ENCODE data around the gene NMNAT2. TPM values are rescaled to one million over a fixed set of nuclear protein-coding genes. Genes with fewer than 3 reads are reported as not detected.

NMNAT2 gene
- total RNA-seq, 1 donor from 2014 or later = 2.1 TPM

DNA sequence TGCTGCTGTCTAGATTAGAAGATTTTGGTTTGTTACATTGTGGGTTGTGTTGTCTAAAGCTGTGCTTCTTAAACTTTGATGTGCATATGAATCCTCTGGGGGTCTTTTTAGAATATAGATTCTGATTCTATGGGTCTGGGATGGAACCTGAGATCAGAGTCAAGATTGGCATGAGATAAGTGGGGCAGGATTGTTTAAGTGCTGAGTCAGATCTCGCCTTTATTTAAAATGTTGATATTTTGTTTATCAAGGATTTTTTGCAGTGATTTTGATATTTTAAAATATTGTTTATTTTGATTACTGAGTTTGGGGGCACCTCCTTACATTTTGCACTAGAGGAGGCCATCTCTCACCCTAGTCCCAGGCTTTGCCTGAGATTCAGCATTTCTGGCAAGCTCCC lies 117.4 kb downstream of the NMNAT2 start:
- DNase-seq (no peak), ATAC-seq (ENCODE audit: poor library complexity) (no peak)
- intact Hi-C loops (cut with DNase I) = no loop called here

DNA sequence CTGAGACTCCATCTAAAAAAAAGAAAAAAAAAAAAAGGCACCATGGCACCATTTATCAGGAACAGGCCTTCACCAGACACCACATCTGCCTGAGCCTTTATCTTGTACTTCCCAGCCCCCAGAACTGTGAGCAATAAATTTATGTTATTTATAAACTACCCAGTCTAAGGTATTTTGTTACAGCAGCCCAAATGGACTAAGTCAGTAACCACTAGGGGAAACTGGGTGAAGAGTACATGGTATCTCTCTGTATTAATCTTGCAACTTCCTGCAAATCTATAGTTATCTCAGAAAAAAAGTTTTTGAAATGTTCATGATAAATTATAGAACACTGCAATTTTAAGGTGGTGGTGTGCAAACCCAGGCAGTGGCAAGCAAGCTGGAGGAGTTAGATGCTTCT lies 117.8 kb downstream of the NMNAT2 start:
- no peak for ATAC-seq (ENCODE audit: poor library complexity)
- intact Hi-C loops (cut with DNase I) = no loop called here
- no peak for DNase-seq

DNA sequence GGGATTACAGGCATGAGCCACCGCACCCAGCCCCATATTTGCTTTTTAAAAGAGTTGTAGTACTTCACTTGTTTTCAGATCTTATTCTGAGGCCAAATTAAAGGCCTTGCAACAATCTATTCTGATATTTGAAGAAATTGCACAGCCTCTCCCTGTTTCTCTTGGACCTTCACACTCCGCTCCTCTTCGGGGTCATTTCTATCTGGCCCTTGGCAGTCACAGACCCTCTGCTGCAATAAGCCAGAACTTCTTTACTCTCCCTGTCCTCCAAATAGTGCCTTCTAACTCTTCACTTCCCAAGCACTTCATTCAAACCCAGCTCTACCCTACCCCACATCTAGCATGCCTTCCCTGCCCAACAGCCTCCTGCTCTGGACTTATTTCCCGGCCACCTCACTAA lies 121.4 kb downstream of the NMNAT2 start:
- intact Hi-C loops (cut with DNase I) = no loop called here
- no peak for DNase-seq
- ATAC-seq (ENCODE audit: poor library complexity) = no peak

DNA sequence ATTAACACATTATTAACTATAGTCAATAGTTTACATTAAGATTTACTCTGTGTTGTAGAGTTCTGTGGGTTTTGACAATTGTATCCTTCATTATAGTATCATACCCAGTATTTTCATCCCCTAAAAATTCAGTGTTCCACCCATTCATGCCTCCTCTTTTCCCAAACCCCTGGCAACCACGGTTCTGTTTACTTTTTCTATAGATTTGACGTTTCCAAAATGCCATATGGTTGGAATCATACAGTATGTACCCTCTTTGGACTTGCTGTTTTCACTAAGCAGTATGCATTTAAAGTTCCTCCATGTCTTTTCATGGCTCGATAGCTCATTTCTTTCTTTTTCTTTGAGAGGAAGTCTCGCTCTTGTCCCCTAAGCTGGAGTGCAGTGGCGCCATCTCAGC lies 122.7 kb downstream of the NMNAT2 start:
- intact Hi-C loops (cut with DNase I) = no loop called here
- DNase-seq (no peak), ATAC-seq (ENCODE audit: poor library complexity) (no peak)

DNA sequence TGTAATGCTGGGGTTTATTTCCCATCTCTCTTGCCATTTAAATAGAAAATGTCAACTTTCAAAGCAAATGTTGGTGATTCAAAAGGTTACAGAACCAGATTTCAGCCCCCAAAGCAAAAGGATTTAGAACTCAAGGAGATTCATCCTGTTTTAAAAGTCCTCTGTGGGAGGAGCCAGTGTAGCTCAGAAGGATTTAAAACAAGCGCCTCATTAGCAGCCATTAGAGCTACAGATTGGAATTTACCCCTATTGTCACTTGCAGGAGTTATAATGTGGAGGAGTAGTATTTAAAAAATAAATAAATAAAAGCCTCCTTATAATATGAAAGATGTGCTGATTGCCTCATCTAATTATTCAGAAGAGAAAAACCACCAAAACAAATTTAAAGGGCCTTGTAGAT lies 124.3 kb downstream of the NMNAT2 start:
- DNase-seq (no peak), ATAC-seq (ENCODE audit: poor library complexity) (no peak)
- intact Hi-C loops (cut with DNase I) = no loop called here

DNA sequence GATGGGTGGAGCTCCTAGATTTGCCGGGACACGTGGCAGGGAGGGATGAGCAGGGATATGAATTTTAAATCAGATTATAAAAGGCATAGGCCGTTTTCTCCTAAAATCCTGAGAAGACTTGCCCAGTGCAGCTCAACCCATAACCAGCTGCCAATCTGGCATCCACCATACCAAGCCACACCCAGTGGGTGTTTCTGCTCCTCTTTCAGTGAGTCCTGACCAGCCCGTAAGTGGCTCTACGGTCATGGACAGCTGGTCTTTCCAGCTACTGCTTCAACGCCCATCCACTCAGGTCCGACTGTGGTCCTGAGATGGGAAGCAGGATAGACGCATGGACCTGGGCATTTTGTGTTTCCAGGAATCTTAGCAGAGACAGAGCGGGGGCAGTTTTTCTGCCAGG lies 124.9 kb downstream of the NMNAT2 start:
- ATAC-seq (ENCODE audit: poor library complexity) (no peak), DNase-seq (no peak)
- intact Hi-C loops (cut with DNase I) = no loop called here

DNA sequence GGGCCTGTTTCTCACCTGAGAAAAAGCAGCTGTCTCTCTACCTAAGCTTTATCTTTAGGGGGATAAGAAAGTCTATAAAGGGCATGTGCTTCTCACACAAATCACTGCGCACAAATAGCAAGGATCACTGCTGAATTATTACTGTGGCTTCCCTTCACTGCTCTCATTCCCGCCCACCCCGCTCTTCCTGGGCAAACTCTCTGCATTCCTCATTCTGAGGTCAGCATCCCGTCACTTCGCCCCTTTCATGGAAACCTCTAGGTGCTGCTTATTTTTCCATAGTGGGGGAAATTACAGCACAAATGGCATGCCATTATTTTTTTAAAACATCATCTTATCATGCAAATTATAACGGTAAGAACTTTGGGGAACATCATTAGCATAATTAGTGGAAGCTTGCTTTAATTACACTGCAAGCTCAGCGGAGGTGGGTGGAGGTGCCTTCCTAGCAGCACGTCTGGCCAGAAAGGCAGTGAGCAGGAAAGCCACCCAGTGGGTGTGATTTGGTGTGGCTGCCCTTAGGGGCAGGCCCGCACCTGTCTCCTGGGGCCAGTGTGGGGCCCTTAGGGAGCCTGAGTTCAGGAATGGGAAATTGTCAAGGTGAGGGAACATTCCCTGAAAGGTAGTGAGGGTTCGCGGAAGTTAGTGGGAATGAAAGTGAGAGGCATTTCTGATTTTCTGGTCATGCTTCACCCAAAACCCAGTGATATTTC lies 126.2 kb downstream of the NMNAT2 start:
- DNase-seq = no peak
- intact Hi-C loops (cut with DNase I) = no loop called here
- ATAC-seq (ENCODE audit: poor library complexity) = no peak

DNA sequence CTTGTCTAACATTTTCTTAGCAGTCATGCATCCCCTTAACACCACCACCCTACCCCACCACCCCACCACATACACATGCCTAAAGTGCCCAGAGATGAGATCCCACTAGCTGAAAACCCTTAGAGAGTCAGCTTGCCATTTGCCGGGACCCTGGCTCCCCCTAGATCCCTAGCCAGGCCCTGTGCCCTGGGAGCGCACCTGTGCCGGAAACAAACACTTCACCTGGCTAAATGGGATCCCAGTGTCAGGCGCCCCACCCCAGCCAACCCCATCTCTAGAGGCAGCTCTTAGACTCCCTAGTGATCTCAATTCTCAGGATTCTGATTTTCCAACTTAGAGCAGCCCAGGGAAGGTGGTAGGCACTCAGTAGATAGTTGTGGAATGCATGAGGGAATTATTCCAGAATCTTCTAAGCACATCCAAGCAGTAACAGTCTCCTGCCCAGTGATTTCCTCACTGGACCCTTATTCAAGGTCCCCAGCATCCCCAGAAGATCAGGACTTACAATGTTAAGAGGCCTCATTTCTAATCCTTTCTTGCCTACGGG lies 126.9 kb downstream of the NMNAT2 start:
- ATAC-seq (ENCODE audit: poor library complexity) = no peak
- intact Hi-C loops (cut with DNase I) = no loop called here
- no peak for DNase-seq

DNA sequence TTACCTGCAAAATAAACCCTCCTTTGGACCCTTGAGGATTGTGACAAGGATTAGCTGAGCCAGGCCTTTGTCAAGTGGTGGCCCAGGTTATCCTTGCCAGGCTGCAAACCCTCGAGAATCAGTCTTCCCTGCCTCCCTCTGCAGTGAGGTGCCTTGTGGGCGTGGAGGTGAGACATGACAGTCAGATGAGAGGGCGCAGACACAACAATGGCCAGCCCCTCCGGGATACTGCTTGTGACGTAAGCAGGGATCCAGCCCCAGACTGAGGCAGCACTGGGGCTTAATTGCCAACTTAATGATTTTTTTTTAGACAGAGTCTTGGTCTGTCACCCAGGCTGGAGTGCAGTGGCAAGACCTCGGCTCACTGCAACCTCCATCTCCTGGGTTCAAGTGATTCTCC lies 127.6 kb downstream of the NMNAT2 start:
- no peak for ATAC-seq (ENCODE audit: poor library complexity)
- DNase-seq = no peak
- intact Hi-C loops (cut with DNase I) = no loop called here

DNA sequence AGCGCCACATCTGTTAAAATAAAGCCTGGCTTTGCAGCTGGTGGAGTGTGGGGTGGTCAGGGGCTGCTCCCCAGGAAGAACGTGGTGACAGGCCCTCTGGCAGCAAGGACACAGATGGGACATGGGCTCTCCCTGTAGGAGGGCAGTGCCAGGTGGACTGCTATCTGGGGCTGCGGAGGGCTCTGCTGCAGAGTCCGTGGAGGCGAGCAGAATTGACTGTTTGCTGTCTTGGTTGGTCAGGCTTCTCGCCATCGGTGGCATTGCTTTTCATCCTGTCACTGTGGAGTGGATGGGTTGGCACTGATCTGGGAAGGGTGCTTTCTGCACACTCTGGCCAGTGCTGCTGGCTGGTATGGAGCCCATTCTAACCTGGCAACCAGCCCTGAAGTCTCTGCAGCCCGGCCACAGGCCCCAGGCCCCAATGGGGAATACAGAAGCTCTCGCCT lies 129.1 kb downstream of the NMNAT2 start:
- intact Hi-C loops (cut with DNase I) = no loop called here
- DNase-seq (peak; percentile 67), ATAC-seq (ENCODE audit: poor library complexity) (peak; percentile 71)

DNA sequence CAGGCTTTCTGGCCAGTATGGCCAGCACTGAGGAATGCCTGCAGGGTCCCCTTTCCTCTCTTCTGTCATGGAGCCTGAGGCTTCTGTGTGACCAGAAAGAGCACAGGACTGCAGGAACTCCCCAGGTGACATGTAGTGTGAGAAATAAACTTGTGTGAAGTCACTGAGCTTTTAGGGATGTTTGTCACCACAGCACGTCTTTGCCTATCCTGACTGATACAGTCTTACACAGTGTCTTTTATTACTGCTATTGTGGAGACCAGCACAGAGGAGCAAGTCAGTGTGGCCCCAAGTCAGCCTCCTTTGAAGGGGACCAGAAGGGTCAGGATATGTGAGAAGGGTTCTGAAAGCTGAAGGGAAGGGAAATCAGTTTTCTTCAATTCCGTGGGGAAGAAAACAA lies 129.6 kb downstream of the NMNAT2 start:
- no peak for ATAC-seq (ENCODE audit: poor library complexity)
- DNase-seq = no peak

DNA sequence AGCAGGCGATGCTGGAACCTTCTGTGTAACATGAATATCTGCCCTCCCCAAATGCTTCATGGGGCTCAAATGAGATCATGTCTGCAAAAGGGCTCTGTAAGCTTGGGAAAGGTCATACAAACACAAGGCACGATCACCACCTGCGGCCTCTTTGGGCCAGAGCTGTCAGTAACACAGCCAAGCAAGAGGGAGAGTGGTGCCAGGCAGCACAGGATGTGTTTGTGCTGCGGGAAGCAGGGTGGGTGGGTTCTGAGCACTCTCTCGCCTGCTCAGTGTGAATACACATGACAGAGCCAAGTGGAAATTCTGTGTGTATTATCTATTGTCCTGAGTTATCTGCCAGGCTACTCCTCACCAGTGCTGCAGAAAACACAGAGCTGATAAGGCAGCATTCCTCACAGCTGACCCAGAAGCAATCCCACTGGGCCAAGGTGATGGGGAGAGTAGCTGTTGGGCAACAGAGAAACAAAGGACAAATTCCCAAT lies 130.9 kb downstream of the NMNAT2 start:
- ATAC-seq (ENCODE audit: poor library complexity) (peak; percentile 83), DNase-seq (peak; percentile 86)
- intact Hi-C loops (cut with DNase I) = no loop called here

More for the DNA sequence above, 129.6 kb downstream of the NMNAT2 start:
- intact Hi-C loops (cut with DNase I) = no loop called here

DNA sequence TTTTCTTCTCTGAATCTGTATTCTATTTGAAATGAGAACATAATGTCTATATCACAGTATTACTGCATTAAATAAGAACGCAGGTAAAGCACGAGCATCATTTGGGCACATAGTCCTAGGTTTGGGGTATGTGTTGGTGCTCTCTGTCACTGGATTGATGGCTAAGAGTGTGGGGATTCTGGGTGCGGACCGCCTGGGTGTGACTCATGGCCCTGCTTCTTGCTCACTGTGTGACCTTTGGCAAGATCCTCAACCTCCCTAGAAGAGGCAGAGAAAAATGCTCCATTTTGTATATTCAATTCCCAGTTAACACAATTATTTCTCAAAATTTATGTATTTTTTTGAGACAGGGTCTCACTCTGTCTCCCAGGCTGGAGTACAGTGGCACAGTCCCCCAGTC lies 132.4 kb downstream of the NMNAT2 start:
- intact Hi-C loops (cut with DNase I) = no loop called here
- ATAC-seq (ENCODE audit: poor library complexity) (no peak), DNase-seq (no peak)

DNA sequence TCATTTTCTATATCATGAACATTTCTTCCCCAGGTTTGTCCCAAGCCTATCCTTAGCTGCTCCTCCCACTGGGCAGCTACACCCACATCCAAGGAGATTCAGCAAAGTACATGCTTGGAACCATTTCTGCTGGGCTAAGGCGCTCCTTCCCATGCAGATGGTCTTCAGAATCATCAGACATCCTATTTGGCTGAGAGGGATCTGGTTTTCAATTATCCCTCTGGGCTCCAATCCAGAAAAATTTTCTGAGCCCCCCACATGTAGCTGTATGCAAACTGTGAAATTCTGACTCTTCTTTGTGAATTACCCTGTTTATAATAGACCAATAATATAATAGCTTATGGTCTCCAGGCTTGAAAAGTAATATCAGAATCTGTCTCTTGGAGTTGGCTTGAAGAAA lies 132.9 kb downstream of the NMNAT2 start:
- DNase-seq (no peak), ATAC-seq (ENCODE audit: poor library complexity) (no peak)
- intact Hi-C loops (cut with DNase I) = no loop called here

DNA sequence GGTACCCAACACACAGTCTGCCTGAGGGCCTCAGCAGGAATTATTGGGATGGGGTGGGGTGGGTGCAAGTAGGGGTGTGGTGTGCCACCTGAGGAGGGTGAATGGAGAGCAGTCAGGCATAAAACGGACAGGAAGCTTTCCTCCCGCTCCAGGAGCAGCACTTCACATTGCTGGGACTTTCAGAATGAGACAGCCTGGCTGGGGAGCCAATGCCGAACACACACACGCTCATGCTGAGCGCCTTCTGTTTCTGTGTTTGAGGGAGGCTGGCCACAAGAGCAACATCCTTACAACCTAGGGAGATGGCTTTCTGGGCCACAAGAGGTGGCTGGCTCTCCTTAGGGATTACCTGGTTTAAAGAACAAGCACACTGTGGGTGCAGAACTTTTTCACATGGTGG lies 134.1 kb downstream of the NMNAT2 start:
- DNase-seq (no peak), ATAC-seq (ENCODE audit: poor library complexity) (no peak)
- intact Hi-C loops (cut with DNase I) = loop anchor here (5.0 kb wide), 1 partner anchor 188 kb away; the partner anchor contains the start of gene SMG7

DNA sequence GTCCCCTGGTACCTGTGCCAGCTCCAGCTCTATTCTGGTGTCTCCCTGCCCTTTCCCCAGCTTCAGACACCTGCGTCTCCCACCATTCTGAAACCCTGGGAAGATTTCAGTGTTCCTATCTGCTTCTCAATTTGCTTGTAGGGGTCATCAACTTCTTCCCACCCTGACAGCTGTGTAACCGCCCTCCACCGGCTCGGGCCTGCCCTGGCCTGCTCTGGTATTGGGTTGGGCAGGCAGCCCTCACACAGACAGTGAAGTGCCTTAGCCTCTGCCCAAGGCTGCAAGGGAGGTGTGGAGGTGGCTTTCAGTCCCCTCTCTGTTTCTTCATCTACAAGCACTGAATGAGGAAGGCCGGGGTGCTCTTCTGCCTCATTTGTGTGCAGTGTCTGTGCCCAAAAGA lies 134.9 kb downstream of the NMNAT2 start:
- DNase-seq (no peak), ATAC-seq (ENCODE audit: poor library complexity) (no peak)
- intact Hi-C loops (cut with DNase I) = loop anchor here (5.0 kb wide), 1 partner anchor 189 kb away; the partner anchor contains the start of gene SMG7

DNA sequence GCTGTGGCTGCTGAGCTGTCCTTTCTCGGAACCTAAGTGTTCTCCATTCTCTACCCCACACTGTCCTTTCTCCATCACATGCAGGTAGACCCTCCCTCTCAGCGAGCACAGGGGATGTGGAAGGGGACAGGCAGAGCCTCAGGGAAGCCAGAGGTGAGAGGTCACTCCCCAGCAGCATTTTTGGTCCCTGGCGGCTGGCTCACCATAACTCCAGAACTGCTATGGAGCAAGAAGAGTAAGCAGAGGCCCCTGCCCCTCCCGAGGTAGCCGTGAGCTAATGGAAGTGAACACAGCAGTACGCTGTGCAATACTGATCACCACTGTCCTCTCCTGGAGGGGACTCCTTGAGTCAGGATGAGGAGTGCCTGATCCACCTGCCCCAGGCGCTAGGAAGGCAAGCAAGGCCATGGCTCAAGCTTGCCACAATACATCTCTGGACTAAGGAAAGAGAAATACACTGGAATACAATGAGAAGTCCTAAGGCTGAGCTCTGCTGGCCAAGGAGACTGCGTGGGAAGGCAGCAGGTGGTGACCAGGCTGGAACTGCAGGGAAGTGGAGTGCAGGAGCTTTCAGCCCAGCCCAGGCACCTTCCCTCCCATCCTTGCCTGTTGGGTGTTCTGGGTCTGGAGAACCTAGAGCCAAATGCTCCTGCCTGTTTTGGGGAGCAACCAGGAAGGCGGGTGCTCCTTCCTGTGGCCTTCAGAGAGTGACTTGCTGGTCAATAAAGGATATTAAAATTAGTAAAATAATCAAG lies 135.9 kb downstream of the NMNAT2 start:
- DNase-seq (no peak), ATAC-seq (ENCODE audit: poor library complexity) (peak; percentile 4)

DNA sequence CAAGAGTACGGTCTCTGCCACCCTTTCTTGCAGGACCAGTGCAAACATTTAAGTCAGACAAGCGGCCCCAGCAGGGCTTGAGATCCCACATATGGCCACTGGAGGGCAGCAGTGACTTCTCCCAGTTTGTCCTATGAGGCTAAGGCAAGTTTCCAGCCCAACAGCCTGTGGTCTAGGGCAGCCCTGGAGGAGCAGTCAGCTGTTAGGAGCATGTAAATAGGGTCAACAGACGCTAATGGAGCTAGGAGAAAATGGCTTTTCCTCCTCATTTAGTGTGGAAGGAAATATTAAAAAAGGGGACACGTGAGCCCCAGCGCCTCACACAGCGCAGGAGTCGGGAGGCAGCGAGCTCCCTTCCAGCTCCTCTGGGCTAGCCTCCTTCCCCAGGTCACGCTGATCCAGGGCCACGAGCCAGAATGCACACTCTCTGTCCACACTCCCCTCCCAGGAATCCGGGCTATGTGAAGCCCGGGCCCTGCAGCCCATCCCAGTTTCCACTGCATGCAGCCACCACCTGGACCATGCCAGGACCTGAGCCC lies 136.6 kb downstream of the NMNAT2 start:
- intact Hi-C loops (cut with DNase I) = loop anchor here (2.0 to 5.0 kb wide), 2 partner anchors 35 to 191 kb away; partner anchors contain the start of gene SMG7
- ATAC-seq (ENCODE audit: poor library complexity) (peak; percentile 91), DNase-seq (peak; percentile 95)

More for the DNA sequence above, 135.9 kb downstream of the NMNAT2 start:
- intact Hi-C loops (cut with DNase I) = loop anchor here (5.0 kb wide), 1 partner anchor 190 kb away; the partner anchor contains the start of gene SMG7

DNA sequence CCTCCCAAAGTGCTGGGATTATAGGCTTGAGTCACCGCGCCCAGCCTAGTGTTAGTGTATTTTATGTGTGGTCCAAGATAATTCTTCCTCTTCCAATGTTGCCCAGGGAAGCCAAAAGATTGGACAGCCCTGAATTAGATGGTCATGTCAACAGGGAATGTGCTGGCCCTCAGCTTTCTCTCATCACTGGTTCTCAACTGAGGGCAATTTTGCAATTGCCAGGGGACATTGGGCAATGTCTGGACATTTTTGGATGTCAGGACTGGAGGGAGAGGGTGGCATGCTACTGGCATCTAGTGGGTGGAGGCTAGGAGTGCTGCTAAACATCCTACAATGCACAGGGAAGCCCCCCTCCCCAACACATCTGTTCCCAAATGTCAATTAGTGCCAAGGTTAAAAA lies 137.1 kb downstream of the NMNAT2 start:
- intact Hi-C loops (cut with DNase I) = loop anchor here (2.0 to 5.0 kb wide), 2 partner anchors 36 to 191 kb away; partner anchors contain the start of gene SMG7
- ATAC-seq (ENCODE audit: poor library complexity) = peak; percentile 27
- no peak for DNase-seq

Measured in Right ventricle myocardium superior (tissue), 1 donor.